Mucosa of rectum (tissue), 2 donors: Measurements from ENCODE around the gene ARTN.

Experiments used
- H3K27ac ChIP-seq, 2 donors: one replicate each; pipeline ENCODE4 v1.7.0; 2013; ENCODE audit warnings: inconsistent platforms in 2 of 2, low read depth in 2 of 2, low read length in 2 of 2
- H3K27me3 ChIP-seq, 2 donors: one replicate each; pipeline ENCODE4 v1.7.0; 2013; ENCODE audit warnings: low read length in 2 of 2; ENCODE audit not compliant: control insufficient read depth in 2 of 2, insufficient read depth in 2 of 2
- H3K36me3 ChIP-seq, 2 donors: one replicate each; pipeline ENCODE4 v1.7.0; 2013; ENCODE audit warnings: low read length in 2 of 2; ENCODE audit not compliant: control insufficient read depth in 2 of 2, insufficient read depth in 2 of 2
- H3K4me1 ChIP-seq, 2 donors: one replicate each; pipeline ENCODE4 v1.7.0; 2013; ENCODE audit warnings: low read length in 2 of 2, mild to moderate bottlenecking in 1 of 2; ENCODE audit not compliant: control insufficient read depth in 2 of 2, insufficient read depth in 2 of 2
- H3K4me3 ChIP-seq, 2 donors: one replicate each; pipeline ENCODE4 v1.7.0; 2013; ENCODE audit warnings: low read length in 2 of 2
- H3K9ac ChIP-seq, 2 donors: one replicate each; pipeline ENCODE4 v1.7.0; 2013; ENCODE audit warnings: low read length in 2 of 2, low read depth in 1 of 2, mild to moderate bottlenecking in 1 of 2
- H3K9me3 ChIP-seq, 2 donors: one replicate each; pipeline ENCODE4 v1.7.0; 2013; ENCODE audit warnings: low read length in 2 of 2; ENCODE audit not compliant: control insufficient read depth in 2 of 2
- donor health status: healthy.
- donor health status: Normal muscosa, but diverticular disease.

Gene ARTN

GRCh38 chr1:43935711-43936427 is 2.3 kb downstream of the ARTN start:
- peaks cover 0 to 3% of the 10 kb centered on the region in 2 donors for H3K27me3 ChIP-seq
- H3K9me3 ChIP-seq = no peaks in the 10 kb centered on the region
- peak overlapping the region; percentile 59 to 60 for H3K4me3 ChIP-seq
- H3K36me3 ChIP-seq = no peaks in the 10 kb centered on the region
- peak overlapping the region; percentile 41 to 57 for H3K9ac ChIP-seq
- H3K27ac ChIP-seq = peak overlapping the region; percentile 48 to 65
- H3K4me1 ChIP-seq = peaks cover 24% of the 10 kb centered on the region in 2 donors

GRCh38 chr1:43936431-43937151 is 3.0 kb downstream of the ARTN start:
- peak overlapping the region in 1 of 2 donors; percentile 71 for H3K9ac ChIP-seq
- peaks cover 24% of the 10 kb centered on the region in 2 donors for H3K4me1 ChIP-seq
- H3K4me3 ChIP-seq = peak overlapping the region; percentile 56 to 59
- no peaks in the 10 kb centered on the region for H3K36me3 ChIP-seq
- H3K27me3 ChIP-seq = peaks cover 0 to 3% of the 10 kb centered on the region in 2 donors
- H3K27ac ChIP-seq = no peak overlapping the region
- no peaks in the 10 kb centered on the region for H3K9me3 ChIP-seq

- H3K36me3 ChIP-seq = no peaks in the 10 kb centered on the region
- no peak overlapping the region for H3K27ac ChIP-seq
- H3K4me1 ChIP-seq = peaks cover 24 to 28% of the 10 kb centered on the region in 2 donors
- H3K9ac ChIP-seq = no peak overlapping the region
- H3K27me3 ChIP-seq = peaks cover 0 to 3% of the 10 kb centered on the region in 2 donors
- H3K4me3 ChIP-seq = no peak overlapping the region
- no peaks in the 10 kb centered on the region for H3K9me3 ChIP-seq
Observed at GRCh38 chr1:43937179-43937865, 3.7 kb downstream of the ARTN start.

GRCh38 chr1:43938383-43938782 is 4.8 kb downstream of the ARTN start:
- peaks cover 0 to 3% of the 10 kb centered on the region in 2 donors for H3K27me3 ChIP-seq
- H3K9me3 ChIP-seq = no peaks in the 10 kb centered on the region
- H3K9ac ChIP-seq = no peak overlapping the region
- peaks cover 20 to 28% of the 10 kb centered on the region in 2 donors for H3K4me1 ChIP-seq
- H3K36me3 ChIP-seq = no peaks in the 10 kb centered on the region
- H3K27ac ChIP-seq = no peak overlapping the region
- H3K4me3 ChIP-seq = no peak overlapping the region

GRCh38 chr1:43938892-43939587 is 5.4 kb downstream of the ARTN start:
- no peak overlapping the region for H3K27ac ChIP-seq
- no peaks in the 10 kb centered on the region for H3K36me3 ChIP-seq
- H3K4me3 ChIP-seq = no peak overlapping the region
- H3K9me3 ChIP-seq = no peaks in the 10 kb centered on the region
- no peak overlapping the region for H3K9ac ChIP-seq
- H3K27me3 ChIP-seq = no peaks in the 10 kb centered on the region
- peaks cover 17 to 21% of the 10 kb centered on the region in 2 donors for H3K4me1 ChIP-seq

- no peak overlapping the region for H3K27ac ChIP-seq
- H3K9ac ChIP-seq = no peak overlapping the region
- no peaks in the 10 kb centered on the region for H3K27me3 ChIP-seq
- H3K36me3 ChIP-seq = no peaks in the 10 kb centered on the region
- peaks cover 13 to 16% of the 10 kb centered on the region in 2 donors for H3K4me1 ChIP-seq
- H3K4me3 ChIP-seq = no peak overlapping the region
- H3K9me3 ChIP-seq = no peaks in the 10 kb centered on the region
Observed at GRCh38 chr1:43942411-43942810, 8.8 kb downstream of the ARTN start.

- Histone ChIP-seq H3K9ac (no peak overlapping the region), H3K36me3 (peaks cover 2 to 3% of the 10 kb centered on the region in 2 donors), H3K27me3 (no peaks in the 10 kb centered on the region), H3K4me1 (peaks cover 21 to 25% of the 10 kb centered on the region in 2 donors), H3K4me3 (no peak overlapping the region), H3K9me3 (no peaks in the 10 kb centered on the region), H3K27ac (no peak overlapping the region)
Observed at GRCh38 chr1:43944860-43945259, 11.3 kb downstream of the ARTN start.

- Histone ChIP-seq H3K4me1 (peaks cover 21 to 25% of the 10 kb centered on the region in 2 donors), H3K36me3 (peaks cover 5 to 10% of the 10 kb centered on the region in 2 donors), H3K27ac (peak overlapping the region; percentile 94 to 95), H3K4me3 (peak overlapping the region; percentile 85 to 94), H3K9ac (peak overlapping the region; percentile 81 to 89), H3K27me3 (no peaks in the 10 kb centered on the region), H3K9me3 (no peaks in the 10 kb centered on the region)
Observed at GRCh38 chr1:43945674-43946235, 12.2 kb downstream of the ARTN start.

GRCh38 chr1:43946236-43947060 is 12.8 kb downstream of the ARTN start, which contains the start of gene IPO13:
IPO13 (plus strand) TSS chr1:43946950; CDS start chr1:43947601, 651 bp downstream.
- H3K9ac ChIP-seq = peak within 1 kb of the TSS; percentile 81 to 89
- H3K9me3 ChIP-seq = no peaks in the 10 kb centered on the region
- H3K27ac ChIP-seq = peak within 1 kb of the TSS; percentile 94 to 95
- peaks cover 21 to 25% of the 10 kb centered on the region in 2 donors for H3K4me1 ChIP-seq
- H3K4me3 ChIP-seq = peak within 1 kb of the TSS; percentile 85 to 94
- H3K36me3 ChIP-seq = peaks cover 5 to 10% of the 10 kb centered on the region in 2 donors
- H3K27me3 ChIP-seq = no peaks in the 10 kb centered on the region
